Erythroblast (primary cell): ENCODE data around the gene TUB.

ENCODE experiments used
- GATA1 ChIP-seq: IDR thresholded peaks from 2 replicates; pipeline ENCODE4 v1.6.1; 2011; ENCODE audit warnings: low read depth, mild to moderate bottlenecking, control low read depth, low read length, moderate library complexity
- POLR2A ChIP-seq: IDR thresholded peaks from 2 replicates; pipeline ENCODE4 v1.6.1; 2011; ENCODE audit warnings: mild to moderate bottlenecking, low read length

DNA sequence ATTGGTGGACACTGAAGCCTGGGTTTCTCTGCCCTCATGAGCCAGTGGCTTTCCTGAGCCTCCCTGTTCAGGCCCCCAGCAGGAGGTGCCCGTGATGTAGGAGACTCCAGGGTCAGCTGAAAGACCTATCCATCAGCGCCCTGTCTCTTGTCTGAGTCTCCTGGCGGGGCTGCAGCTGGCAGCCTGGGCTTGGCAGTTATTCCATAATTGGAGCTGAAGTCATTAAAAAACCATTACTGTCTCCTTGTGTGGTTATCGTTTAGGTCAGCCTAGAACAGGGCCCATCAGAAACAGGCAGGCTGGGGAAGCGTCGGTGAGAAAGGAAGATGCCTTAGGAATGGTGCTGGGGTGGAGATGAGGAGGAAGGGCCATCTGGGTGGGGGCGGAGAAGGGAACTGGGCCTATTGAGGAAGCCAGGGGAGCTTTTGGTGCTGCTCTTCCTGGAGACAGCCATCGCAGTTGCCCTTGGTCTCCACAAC, 5.0 kb downstream of the TUB start:
- no peak for TF ChIP-seq POLR2A
- no peak for TF ChIP-seq GATA1
